Endothelial cell of umbilical vein (primary cell): ENCODE measurements around the gene HOXC9.
A peak's percentile ranks its signal among the peaks of the same experiment; 100 is the strongest.

Source experiments
- EZH2 ChIP-seq: IDR thresholded peaks from 2 replicates; pipeline ENCODE4 v1.6.1; 2012; ENCODE audit warnings: borderline replicate concordance, low read depth, mild to moderate bottlenecking, moderate library complexity, low read length, inconsistent platforms; ENCODE audit not compliant: severe bottlenecking
- FOS ChIP-seq: IDR thresholded peaks from 2 replicates; pipeline ENCODE4 v1.6.1; 2011; ENCODE audit warnings: mild to moderate bottlenecking, low read length, moderate library complexity, borderline replicate concordance; ENCODE audit not compliant: insufficient read depth
- GATA2 ChIP-seq: IDR thresholded peaks from 2 replicates; pipeline ENCODE4 v1.7.0; 2011; ENCODE audit warnings: low read depth, mild to moderate bottlenecking, moderate library complexity, mixed read lengths, low read length; ENCODE audit not compliant: insufficient read length, insufficient read depth
- JUN ChIP-seq: IDR thresholded peaks from 2 replicates; pipeline ENCODE4 v1.6.1; 2011; ENCODE audit warnings: borderline replicate concordance, low read depth; ENCODE audit not compliant: insufficient read length, insufficient read depth
- MYC ChIP-seq: IDR thresholded peaks from one replicate; pipeline ENCODE4 v1.6.1; 2011; ENCODE audit warnings: mild to moderate bottlenecking, low read depth, low read length
- POLR2A ChIP-seq: IDR thresholded peaks from 2 replicates; pipeline ENCODE4 v1.6.1; 2012; ENCODE audit warnings: low read depth, mild to moderate bottlenecking, control low read depth, low read length
- POLR2AphosphoS5 ChIP-seq: IDR thresholded peaks from 2 replicates; pipeline ENCODE4 v1.6.1; 2012; ENCODE audit warnings: low read depth, mild to moderate bottlenecking, control low read depth, low read length, moderate library complexity; ENCODE audit not compliant: insufficient read depth
- TF ChIP-seq, protein P1 (sequence below): IDR thresholded peaks from 2 replicates; pipeline ENCODE4 v1.6.1; 2011; ENCODE audit not compliant: insufficient read depth, insufficient read length
- TF ChIP-seq, protein P2 (sequence below), 2 donors: IDR thresholded peaks; 1 replicate in 1 of 2; 2 replicates in 1 of 2; pipeline ENCODE4 v1.5.1; 2011; ENCODE audit warnings: low read length in 2 of 2, mild to moderate bottlenecking in 2 of 2, moderate library complexity in 2 of 2, control low read depth in 1 of 2, inconsistent platforms in 1 of 2, low read depth in 1 of 2; ENCODE audit not compliant: insufficient read depth in 1 of 2; ENCODE audit errors: extremely low read depth in 1 of 2

DNA sequence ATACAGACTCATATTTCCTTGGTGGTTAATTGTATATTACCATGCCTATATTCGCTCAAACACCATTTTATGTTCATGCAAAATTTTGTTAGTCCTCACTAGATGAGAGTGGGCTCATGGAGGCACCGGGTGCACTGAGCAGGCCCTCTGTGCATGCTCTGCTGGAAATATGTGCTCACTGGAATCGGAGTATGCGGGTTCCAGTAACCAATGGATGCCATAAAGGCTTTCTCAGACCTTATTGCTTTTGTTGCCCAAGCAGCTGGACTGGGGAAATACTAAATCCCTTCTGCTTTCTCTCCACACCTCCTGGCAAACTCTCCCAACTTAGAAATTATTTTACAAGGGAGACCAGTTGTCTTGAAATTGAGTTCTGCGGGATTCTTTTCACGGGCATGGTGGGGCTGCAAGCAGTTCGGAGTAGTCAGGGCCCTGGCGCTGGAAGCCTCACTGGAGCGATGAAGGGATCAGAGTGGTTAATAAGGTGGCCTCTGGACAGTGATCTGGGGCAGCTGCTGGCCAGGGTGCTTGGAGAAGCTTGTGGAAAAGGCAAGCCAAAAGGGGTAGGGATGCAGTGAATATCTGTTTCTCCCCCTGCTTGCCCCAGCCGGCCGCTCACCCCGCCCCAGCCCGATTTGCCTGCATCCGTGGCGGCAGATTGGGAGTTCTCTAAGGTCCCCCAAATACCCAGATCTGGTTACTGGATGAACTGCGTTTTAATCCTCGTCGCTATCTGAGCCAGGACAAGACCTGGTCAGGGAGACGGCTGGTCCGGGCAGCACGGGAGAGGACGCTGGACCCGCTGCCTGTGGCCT, 20.8 kb downstream of the HOXC9 start:
- TF ChIP-seq, protein P1, sequence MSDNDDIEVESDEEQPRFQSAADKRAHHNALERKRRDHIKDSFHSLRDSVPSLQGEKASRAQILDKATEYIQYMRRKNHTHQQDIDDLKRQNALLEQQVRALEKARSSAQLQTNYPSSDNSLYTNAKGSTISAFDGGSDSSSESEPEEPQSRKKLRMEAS = no peak
- TF ChIP-seq JUN = no peak
- TF ChIP-seq, protein P2, sequence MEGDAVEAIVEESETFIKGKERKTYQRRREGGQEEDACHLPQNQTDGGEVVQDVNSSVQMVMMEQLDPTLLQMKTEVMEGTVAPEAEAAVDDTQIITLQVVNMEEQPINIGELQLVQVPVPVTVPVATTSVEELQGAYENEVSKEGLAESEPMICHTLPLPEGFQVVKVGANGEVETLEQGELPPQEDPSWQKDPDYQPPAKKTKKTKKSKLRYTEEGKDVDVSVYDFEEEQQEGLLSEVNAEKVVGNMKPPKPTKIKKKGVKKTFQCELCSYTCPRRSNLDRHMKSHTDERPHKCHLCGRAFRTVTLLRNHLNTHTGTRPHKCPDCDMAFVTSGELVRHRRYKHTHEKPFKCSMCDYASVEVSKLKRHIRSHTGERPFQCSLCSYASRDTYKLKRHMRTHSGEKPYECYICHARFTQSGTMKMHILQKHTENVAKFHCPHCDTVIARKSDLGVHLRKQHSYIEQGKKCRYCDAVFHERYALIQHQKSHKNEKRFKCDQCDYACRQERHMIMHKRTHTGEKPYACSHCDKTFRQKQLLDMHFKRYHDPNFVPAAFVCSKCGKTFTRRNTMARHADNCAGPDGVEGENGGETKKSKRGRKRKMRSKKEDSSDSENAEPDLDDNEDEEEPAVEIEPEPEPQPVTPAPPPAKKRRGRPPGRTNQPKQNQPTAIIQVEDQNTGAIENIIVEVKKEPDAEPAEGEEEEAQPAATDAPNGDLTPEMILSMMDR (IDR thresholded peaks at IDR 0.05; ENCODE audit: extremely low read depth in 1 of 2, insufficient read depth in 1 of 2, low read depth in 1 of 2, low read length in 2 of 2) = no peak
- no peak for TF ChIP-seq POLR2A
- peak; percentile 12 for TF ChIP-seq EZH2
- TF ChIP-seq GATA2 = no peak
- no peak for TF ChIP-seq POLR2AphosphoS5
- no peak for TF ChIP-seq MYC
- no peak for TF ChIP-seq FOS
